ENCODE results near the gene RAPGEF1.

RAPGEF1 gene

DNA sequence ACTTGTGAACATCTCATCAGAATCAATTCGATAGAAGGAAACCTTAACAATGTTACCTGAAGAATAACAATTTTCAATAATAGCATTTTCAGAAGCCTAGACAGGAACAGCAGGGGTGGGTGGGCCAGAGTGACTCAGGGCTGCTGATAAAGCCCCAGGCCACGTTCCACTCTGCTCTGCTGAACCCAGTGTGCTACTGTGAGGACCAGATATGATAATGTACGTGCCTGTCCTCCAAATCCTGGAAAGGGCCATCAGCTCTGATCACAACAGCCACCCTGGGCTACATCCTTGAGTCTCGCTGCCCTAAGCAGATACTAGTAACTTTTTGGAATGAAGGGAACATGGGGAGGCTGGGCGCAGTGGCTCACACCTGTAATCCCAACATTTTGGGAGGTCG lies 103.3 kb downstream of the RAPGEF1 start:
- no peak overlapping the region for H3K4me3 ChIP-seq (ENCODE audit: low read depth, low read length)
- TF ChIP-seq, protein P1, sequence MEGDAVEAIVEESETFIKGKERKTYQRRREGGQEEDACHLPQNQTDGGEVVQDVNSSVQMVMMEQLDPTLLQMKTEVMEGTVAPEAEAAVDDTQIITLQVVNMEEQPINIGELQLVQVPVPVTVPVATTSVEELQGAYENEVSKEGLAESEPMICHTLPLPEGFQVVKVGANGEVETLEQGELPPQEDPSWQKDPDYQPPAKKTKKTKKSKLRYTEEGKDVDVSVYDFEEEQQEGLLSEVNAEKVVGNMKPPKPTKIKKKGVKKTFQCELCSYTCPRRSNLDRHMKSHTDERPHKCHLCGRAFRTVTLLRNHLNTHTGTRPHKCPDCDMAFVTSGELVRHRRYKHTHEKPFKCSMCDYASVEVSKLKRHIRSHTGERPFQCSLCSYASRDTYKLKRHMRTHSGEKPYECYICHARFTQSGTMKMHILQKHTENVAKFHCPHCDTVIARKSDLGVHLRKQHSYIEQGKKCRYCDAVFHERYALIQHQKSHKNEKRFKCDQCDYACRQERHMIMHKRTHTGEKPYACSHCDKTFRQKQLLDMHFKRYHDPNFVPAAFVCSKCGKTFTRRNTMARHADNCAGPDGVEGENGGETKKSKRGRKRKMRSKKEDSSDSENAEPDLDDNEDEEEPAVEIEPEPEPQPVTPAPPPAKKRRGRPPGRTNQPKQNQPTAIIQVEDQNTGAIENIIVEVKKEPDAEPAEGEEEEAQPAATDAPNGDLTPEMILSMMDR (IDR thresholded peaks at IDR 0.05; ENCODE audit: low read depth, low read length), result no peak

DNA sequence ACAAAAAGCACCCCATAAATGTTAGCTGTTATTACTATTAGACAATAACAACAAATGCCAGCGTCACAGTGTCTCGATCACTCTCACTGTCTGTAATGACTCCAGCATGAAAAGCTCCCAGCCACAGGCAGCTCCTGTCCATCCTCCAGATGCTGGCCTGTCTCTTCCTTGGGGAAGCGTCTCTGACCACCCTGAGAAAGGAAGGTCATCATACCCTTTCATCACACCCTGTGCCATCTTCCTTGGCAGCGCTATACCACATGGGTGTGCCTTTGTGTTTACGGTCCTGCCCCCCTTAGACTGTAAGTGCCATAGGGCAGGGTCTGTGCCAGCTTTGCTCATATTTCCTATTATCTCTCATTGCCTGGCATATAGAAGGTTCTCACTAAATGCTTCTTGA lies 104.0 kb downstream of the RAPGEF1 start:
- TF ChIP-seq, protein P1 (IDR thresholded peaks at IDR 0.05; ENCODE audit: low read depth, low read length), result no peak
- no peak overlapping the region for H3K4me3 ChIP-seq (ENCODE audit: low read depth, low read length)

DNA sequence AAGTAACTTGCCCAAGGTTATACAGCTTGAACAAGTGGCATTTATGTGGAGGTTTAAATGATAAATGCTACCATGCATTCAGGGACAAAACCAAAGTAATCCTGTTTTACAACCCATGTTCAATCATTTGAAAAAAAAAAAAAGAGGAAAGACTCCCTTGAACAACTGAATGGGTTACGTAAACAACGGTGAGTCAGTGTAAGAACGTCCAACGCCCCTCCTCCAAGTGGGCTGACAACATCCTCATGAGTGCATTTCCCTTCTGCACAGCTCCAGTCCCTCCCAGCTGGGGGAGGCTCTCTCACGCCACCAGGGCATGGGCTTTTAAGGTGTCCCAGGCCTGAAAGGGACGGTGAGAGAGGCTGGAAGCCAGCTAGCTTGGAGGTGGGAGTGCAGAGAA lies 104.6 kb downstream of the RAPGEF1 start:
- H3K4me3 ChIP-seq (ENCODE audit: low read depth, low read length), result no peak overlapping the region
- TF ChIP-seq, protein P1 (IDR thresholded peaks at IDR 0.05; ENCODE audit: low read depth, low read length), result no peak

DNA sequence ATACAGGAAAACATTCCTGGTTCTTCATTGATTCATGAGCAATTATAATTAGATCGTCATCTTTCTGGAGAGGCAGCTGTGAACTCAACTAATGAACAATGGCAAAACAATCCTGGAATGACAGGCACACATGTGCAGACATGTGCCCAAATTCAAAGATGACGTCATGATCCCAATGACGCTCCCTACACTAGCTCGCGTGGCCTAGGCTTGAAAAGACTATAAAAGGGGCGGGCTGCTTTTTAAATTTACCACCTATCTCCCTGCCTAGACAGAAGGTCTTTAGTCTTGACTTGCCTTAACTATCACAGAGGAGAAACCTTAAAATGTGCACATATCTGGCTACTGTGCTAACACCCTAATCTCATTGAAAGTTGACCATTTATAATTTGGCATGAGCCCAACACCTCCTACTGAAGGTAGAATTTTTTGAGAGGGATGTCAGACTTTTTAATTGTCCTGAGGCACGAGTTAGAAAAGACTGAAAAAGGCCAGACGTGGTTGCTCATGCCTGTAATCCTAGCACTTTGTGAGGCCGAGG lies 106.3 kb downstream of the RAPGEF1 start:
- TF ChIP-seq, protein P1 (IDR thresholded peaks at IDR 0.05; ENCODE audit: low read depth, low read length), result no peak
- no peak overlapping the region for H3K4me3 ChIP-seq (ENCODE audit: low read depth, low read length)

DNA sequence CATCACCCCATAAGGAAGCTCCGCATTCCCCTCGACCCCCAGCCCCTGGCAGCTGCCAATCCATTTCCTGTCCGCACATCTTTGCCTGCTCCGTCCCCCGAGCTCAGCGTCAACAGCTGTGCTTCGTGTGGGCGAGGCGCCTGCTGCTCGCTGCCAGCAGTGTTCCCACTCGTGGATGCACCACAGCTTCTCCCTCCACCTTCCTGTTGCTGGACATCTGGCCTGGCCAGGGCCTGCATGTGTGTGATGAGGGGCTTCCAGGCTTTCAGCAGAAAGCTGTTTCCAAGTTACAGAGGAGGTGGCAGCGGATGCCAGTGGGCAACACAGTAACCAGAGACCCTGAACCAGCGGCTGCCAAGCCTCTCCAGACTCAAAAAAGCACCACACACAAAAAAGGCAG lies 108.6 kb downstream of the RAPGEF1 start:
- no peak overlapping the region for H3K4me3 ChIP-seq (ENCODE audit: low read depth, low read length)
- TF ChIP-seq, protein P1 (IDR thresholded peaks at IDR 0.05; ENCODE audit: low read depth, low read length), result no peak

DNA sequence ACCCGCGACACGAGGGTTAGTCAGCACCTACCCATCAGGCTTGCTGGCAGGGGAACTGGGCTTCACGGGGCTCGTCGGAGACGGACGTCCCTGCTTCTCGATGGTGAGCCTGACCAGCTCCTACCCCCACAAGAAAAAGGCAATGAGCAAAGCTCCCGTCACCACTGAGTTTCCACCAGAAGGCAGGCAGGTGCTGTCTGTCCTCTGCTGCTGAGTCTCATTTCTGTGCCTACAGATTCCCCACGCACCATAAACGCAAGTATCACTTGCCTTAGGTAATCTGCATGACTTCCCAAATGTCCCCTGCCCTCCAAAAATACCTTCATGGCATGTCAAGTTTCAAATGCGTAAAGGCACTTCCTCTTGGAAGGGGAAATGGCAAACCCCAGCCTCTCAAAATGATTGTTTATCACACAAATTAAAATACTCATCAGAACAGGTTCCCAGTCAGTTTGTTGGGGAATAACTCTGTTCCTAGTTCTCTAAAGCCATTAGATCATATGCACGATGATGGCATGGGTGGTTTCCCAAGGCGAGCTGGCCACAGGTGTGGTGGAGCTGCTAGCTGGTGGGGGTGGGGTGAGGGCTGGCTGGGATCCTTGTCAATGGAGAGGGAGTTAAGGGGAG lies 109.6 kb downstream of the RAPGEF1 start:
- TF ChIP-seq, protein P1 (IDR thresholded peaks at IDR 0.05; ENCODE audit: low read depth, low read length), result no peak
- no peak overlapping the region for H3K4me3 ChIP-seq (ENCODE audit: low read depth, low read length)

DNA sequence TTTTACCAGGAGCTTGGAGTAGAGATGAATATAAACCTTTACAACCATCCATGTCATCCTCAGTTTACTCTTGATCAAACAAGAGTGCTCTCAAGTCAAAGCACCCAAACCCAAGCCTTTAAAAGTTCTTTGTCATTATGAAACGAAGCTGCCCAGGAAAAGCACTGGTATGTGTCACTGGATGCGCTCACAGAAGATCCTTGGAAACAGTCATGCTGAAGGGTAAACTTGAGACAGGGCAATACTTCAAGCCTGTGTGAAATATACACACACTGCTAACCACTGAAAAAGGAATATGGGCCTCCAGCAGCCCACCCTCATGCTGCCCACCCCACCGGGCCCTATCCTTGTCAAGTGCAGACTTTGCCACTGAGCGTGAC lies 110.1 kb downstream of the RAPGEF1 start:
- no peak overlapping the region for H3K4me3 ChIP-seq (ENCODE audit: low read depth, low read length)
- TF ChIP-seq, protein P1 (IDR thresholded peaks at IDR 0.05; ENCODE audit: low read depth, low read length), result no peak
